Fibroblast of villous mesenchyme (primary cell): ENCODE results near the gene ANO1. TPM values are rescaled to one million over a fixed set of nuclear protein-coding genes. Genes with fewer than 3 reads are reported as not detected.

Experiments
- DNase-seq: peaks from one replicate; pipeline ENCODE4 v3.0.0-alpha.2; 2010; ENCODE audit warnings: low read depth
- H3K4me3 ChIP-seq: 2 replicates; pipeline ENCODE4 v1.5.1; 2011; ENCODE audit warnings: low read depth, mild to moderate bottlenecking, low read length
- CTCF ChIP-seq: IDR thresholded peaks from 2 replicates; pipeline ENCODE4 v1.5.1; 2012; ENCODE audit warnings: low read depth, mild to moderate bottlenecking, low read length; ENCODE audit not compliant: insufficient read depth
- total RNA-seq: library from RNA; depleted of rRNA; stranded (reverse); fragments of >200 nt; gene quantifications from 2 replicates; pipeline ENCODE4 v1.2.3, GENCODE V29; 2012

ANO1 gene
- total RNA-seq, 1 donor, result not detected

GRCh38 chr11:70111269-70112016, 33.3 kb downstream of the ANO1 start:
- DNase-seq, result peak; percentile 59
- no peak overlapping the region for H3K4me3 ChIP-seq
- no peak for TF ChIP-seq CTCF

GRCh38 chr11:70112017-70112434, 33.9 kb downstream of the ANO1 start:
- no peak for TF ChIP-seq CTCF
- H3K4me3 ChIP-seq, result no peak overlapping the region
- DNase-seq, result no peak

GRCh38 chr11:70113801-70114200, 35.7 kb downstream of the ANO1 start:
- TF ChIP-seq CTCF, result no peak

GRCh38 chr11:70115778-70116177, 37.7 kb downstream of the ANO1 start:
- DNase-seq, result no peak
- no peak for TF ChIP-seq CTCF
- H3K4me3 ChIP-seq, result no peak overlapping the region

More at GRCh38 chr11:70113801-70114200, 35.7 kb downstream of the ANO1 start:
- DNase-seq, result no peak
- H3K4me3 ChIP-seq, result no peak overlapping the region

- TF ChIP-seq CTCF, result no peak
- H3K4me3 ChIP-seq, result no peak overlapping the region
- DNase-seq, result no peak
Measured at GRCh38 chr11:70116386-70117065, 38.4 kb downstream of the ANO1 start.

GRCh38 chr11:70117567-70118145, 39.5 kb downstream of the ANO1 start:
- no peak for DNase-seq
- H3K4me3 ChIP-seq, result no peak overlapping the region
- TF ChIP-seq CTCF, result no peak
